Measurements from ENCODE around the gene CHL1. TPM values are rescaled to one million over a fixed set of nuclear protein-coding genes. Genes with fewer than 3 reads are reported as not detected.

CHL1 gene
- total RNA-seq, 4 donors from 2014 or later: 2.6 to 64.8 (median 17.7) TPM

DNA sequence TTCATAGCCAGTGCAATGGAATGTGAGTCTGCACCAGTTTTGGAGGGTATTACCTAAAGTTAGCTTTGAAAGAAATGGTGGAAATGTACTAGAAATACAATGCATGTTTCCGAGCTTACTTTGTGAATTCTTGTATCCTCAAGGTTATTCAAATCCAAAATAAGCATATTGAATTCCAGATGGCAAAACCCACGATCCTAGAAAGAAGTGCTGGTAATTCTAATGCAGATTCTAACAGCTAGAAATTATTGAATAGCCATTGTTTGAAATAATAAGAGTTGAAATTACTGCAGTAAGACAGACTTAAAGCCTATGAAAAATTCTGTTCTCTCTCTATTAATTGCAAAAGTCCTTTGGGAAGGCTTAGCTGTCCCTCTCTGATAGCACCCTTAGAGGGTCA lies 258.4 kb downstream of the CHL1 start:
- no peak overlapping the region for H3K4me3 ChIP-seq
- TF ChIP-seq POLR2A (IDR thresholded peaks at IDR 0.05): no peak
- TF ChIP-seq, protein P1, sequence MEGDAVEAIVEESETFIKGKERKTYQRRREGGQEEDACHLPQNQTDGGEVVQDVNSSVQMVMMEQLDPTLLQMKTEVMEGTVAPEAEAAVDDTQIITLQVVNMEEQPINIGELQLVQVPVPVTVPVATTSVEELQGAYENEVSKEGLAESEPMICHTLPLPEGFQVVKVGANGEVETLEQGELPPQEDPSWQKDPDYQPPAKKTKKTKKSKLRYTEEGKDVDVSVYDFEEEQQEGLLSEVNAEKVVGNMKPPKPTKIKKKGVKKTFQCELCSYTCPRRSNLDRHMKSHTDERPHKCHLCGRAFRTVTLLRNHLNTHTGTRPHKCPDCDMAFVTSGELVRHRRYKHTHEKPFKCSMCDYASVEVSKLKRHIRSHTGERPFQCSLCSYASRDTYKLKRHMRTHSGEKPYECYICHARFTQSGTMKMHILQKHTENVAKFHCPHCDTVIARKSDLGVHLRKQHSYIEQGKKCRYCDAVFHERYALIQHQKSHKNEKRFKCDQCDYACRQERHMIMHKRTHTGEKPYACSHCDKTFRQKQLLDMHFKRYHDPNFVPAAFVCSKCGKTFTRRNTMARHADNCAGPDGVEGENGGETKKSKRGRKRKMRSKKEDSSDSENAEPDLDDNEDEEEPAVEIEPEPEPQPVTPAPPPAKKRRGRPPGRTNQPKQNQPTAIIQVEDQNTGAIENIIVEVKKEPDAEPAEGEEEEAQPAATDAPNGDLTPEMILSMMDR (IDR thresholded peaks at IDR 0.05): no peak
- no peaks in the 10 kb centered on the region for H3K27me3 ChIP-seq
- peak overlapping the region in 1 of 2 donors; percentile 19 for H3K27ac ChIP-seq
- intact Hi-C loops (cut with DNase I; ENCODE audit: low total_unique reads): no loop called here
- H3K36me3 ChIP-seq: no peaks in the 10 kb centered on the region
- DNase-seq: no peak
- peaks cover 0 to 6% of the 10 kb centered on the region in 2 donors for H3K4me1 ChIP-seq
- H3K9me3 ChIP-seq: no peaks in the 10 kb centered on the region

DNA sequence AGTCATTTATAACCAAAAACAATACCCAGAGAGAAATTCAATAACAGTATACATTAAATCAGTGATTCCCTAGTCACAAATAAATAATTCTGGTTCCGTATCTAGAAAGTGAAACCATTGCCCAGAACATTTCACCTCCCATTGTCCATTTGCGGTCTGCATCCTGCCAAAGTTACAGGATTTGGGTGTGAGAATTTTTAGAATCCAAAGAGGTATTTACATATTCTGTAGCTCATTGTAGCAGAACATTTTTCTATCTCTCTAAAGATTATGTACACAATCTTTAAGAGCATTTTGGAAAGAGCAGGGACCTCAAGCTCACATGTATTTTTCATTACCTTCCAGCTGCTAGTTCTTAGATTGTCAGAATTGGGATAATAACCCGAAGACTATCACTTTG lies 261.6 kb downstream of the CHL1 start:
- H3K4me3 ChIP-seq: no peak overlapping the region
- intact Hi-C loops (cut with DNase I; ENCODE audit: low total_unique reads): no loop called here
- H3K27me3 ChIP-seq: no peaks in the 10 kb centered on the region
- peak overlapping the region in 1 of 2 donors; percentile 1 for H3K27ac ChIP-seq
- H3K4me1 ChIP-seq: peaks cover 0 to 6% of the 10 kb centered on the region in 2 donors
- TF ChIP-seq, protein P1 (IDR thresholded peaks at IDR 0.05): no peak
- no peak for TF ChIP-seq POLR2A (IDR thresholded peaks at IDR 0.05)
- DNase-seq: no peak
- H3K36me3 ChIP-seq: no peaks in the 10 kb centered on the region
- no peaks in the 10 kb centered on the region for H3K9me3 ChIP-seq

DNA sequence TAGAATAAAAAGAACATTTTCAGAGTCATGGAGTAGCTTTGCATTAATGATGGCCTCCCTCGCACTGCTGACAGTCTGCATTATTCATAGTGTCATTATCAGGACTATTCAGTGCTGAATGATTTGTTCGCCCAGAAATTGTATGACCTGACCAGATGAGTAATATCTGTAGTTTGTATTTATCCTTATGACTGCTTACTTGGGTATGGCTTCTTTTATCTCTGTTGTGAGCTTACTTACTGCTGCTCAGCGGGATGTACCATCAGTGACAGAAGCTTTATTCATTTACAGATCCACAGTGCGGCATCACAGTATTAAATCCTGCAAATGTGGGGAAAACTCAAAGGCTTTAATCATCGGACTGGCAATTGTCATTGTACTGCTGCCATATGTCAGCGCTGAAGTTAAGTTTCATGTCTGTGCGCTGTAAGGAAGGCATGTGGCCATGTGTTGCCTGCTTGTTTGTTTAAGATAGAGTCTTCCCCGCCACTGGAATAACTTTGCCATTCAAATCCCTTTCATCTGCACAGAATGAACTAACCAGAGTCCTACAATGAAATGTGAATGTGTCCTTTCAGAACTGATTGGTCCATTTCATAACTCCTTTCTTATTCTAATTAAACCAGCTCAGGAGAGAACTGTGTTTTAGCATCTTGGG lies 262.2 kb downstream of the CHL1 start:
- intact Hi-C loops (cut with DNase I; ENCODE audit: low total_unique reads): no loop called here
- Histone ChIP-seq H3K36me3 (no peaks in the 10 kb centered on the region), H3K4me3 (no peak overlapping the region), H3K27me3 (no peaks in the 10 kb centered on the region), H3K27ac (peak overlapping the region in 1 of 2 donors; percentile 1), H3K9me3 (no peaks in the 10 kb centered on the region), H3K4me1 (peaks cover 0 to 6% of the 10 kb centered on the region in 2 donors)
- TF ChIP-seq, protein P1 (IDR thresholded peaks at IDR 0.05): no peak
- no peak for TF ChIP-seq POLR2A (IDR thresholded peaks at IDR 0.05)
- DNase-seq: no peak

Small RNA genes lying within 50 kb of the gene (small RNA-seq; reads per million reads assigned to genes)
- not detected for gene RNU6-1194P

All from uterus (tissue), 4 donors.